ENCODE measurements around the gene HDAC7. TPM values are rescaled to one million over a fixed set of nuclear protein-coding genes. Genes with fewer than 3 reads are reported as not detected.

The HDAC7 gene
- total RNA-seq, 1 donor from 2014 or later: 84.4 TPM

DNA sequence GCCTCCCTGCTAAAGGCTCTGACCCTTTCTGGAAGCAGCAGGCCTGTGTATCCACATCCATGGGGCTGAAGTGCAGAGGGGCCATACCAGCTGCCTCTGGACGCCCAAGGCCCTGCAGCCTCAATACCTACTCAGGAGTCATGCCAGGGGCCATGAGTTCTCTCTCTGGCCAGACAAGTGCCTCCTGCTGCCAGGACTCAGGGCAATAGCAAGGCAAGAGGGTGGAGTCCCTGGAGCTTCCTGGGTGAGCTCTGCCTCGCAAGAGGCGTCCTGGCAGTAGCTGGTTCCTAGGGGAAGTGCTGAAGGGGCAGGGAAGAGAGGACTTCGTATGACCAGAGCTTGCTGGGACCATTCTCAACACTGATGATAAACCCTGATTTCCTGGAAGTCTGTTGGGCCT, 83.5 kb downstream of the HDAC7 start:
- DNase-seq (ENCODE audit: low read depth): no peak
- no peak for TF ChIP-seq CTCF (conservative IDR thresholded peaks at IDR 0.05; ENCODE audit: low read depth, low read length)
- no peak overlapping the region for H3K4me3 ChIP-seq (ENCODE audit: low read depth, low read length)

- H3K4me3 ChIP-seq (ENCODE audit: low read depth, low read length): no peak overlapping the region
- no peak for DNase-seq (ENCODE audit: low read depth)
- no peak for TF ChIP-seq CTCF (conservative IDR thresholded peaks at IDR 0.05; ENCODE audit: low read depth, low read length)
Measured at GRCh38 chr12:47735649-47736048, 84.1 kb downstream of the HDAC7 start.

DNA sequence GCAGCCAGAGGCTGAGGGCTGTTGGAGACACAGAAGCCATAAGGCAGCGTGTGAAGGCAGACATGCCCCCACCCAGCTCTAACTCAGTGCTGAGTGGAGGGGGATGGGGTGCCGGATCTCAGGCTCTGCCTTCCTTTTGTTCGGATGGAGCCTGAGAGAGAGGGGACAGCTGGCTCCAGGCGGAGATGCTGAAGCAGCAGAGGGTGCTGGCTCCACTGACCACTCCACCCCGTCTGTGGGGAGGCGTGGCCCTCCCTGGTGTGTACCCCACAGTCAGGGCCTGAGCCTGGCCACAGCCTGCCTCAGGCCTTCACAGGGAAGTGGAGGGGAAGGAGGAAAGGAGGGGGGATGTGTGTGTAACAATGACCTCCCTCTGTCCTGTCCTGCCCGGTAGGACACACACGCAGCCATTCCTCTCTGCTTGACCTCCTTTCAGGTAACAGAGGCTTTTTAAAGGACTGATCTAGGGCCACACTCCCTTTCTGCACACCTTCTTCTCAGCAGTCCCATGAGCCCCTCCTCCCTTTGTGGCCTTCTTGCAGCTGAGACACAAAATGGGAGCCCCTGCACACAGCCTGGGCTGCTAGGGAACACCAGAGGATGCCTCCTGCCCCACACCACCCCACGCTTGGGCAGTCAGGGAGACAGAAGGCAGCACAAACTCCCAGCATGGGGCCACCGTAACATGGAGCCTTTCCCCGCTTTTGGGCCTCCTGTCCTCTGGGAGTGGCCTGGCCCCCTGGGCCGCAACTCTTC, 84.8 kb downstream of the HDAC7 start:
- no peak for TF ChIP-seq CTCF (conservative IDR thresholded peaks at IDR 0.05; ENCODE audit: low read depth, low read length)
- no peak overlapping the region for H3K4me3 ChIP-seq (ENCODE audit: low read depth, low read length)
- DNase-seq (ENCODE audit: low read depth): no peak

DNA sequence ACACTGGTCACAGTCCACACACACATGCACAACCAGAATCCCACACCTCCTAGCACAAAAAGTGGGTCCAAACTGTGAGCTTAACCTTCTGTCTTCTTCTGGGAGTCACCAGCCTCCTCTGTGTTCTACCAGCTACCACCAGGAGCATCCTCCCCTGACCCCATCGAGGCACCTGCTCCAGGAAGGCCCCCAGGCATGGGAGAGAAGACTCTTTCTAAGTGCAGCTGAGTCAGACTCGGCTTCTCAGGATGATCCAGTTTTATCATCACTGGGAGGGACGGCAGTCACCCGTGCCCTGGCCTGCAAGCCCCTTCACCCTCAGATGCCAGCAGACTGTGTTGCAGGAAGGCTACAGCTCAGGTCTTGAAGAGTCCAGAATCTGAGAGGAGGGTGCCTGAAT, 86.6 kb downstream of the HDAC7 start:
- no peak overlapping the region for H3K4me3 ChIP-seq (ENCODE audit: low read depth, low read length)
- DNase-seq (ENCODE audit: low read depth): no peak
- TF ChIP-seq CTCF (conservative IDR thresholded peaks at IDR 0.05; ENCODE audit: low read depth, low read length): no peak

Other genes with a start within 250 kb of the HDAC7 start
- 19.2 and 23.1 TPM in 2 replicates for gene RPAP3, start 113.9 kb downstream of the HDAC7 start, total RNA-seq
- not detected in 2 replicates for gene ENDOU, start 94.4 kb downstream of the HDAC7 start, total RNA-seq
- gene RAPGEF3, start 61.0 kb downstream of the HDAC7 start, total RNA-seq: 8.5 and 102 TPM in 2 replicates
- 10.4 and 51.8 TPM in 2 replicates for gene SLC48A1, start 46.7 kb downstream of the HDAC7 start, total RNA-seq
- 4.7 and 6.7 TPM in 2 replicates for gene VDR, start 85.1 kb upstream of the HDAC7 start, total RNA-seq
- gene TMEM106C, start 143.7 kb upstream of the HDAC7 start, total RNA-seq: 159 and 164 TPM in 2 replicates
- gene COL2A1, start 184.6 kb upstream of the HDAC7 start, total RNA-seq: 0.69 and 3.2 TPM in 2 replicates

All from epithelial cell of proximal tubule (primary cell).